ENCODE measurements around the gene AURKB.

GRCh38 chr17:8253801-8254200 lies 43.4 kb upstream of the AURKB start:
- TF ChIP-seq CTCF (IDR thresholded peaks at IDR 0.05) (no peak), POLR2A (IDR thresholded peaks at IDR 0.05) (no peak), POLR2AphosphoS5 (IDR thresholded peaks at IDR 0.05; ENCODE audit: insufficient read depth in 1 of 2, low read depth in 1 of 2) (no peak)

All from vagina (tissue), 2 donors.